ENCODE measurements around the gene ZC3H8.

GRCh38 chr2:112290088-112290487, 35.2 kb upstream of the ZC3H8 start:
- TF ChIP-seq CTCF (IDR thresholded peaks at IDR 0.05) (no peak), POLR2A (IDR thresholded peaks at IDR 0.05) (no peak)
